ENCODE results near the gene DNAJC5G. TPM values are rescaled to one million over a fixed set of nuclear protein-coding genes. Genes with fewer than 3 reads are reported as not detected.

The DNAJC5G gene
- total RNA-seq, 1 experiment from 2014 or later = not detected

DNA sequence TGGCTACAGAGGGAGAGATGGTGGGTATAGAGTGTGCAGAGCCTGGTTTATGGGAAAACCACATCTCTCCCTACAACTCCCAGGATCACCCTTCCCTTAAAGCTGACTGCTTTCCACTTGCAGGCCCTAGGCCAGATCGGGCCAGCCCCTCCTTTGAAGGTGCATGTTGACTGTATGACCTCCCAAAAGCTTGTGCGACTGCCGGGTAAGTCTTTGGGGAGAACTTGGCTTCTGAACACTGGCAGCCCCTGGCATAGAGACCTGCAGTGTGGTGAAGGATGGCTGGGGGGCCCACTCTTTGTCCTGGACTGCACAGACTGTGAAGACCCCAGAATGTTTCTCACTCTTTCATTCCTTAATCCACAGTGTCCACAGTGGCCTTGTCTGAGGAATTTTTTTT lies 38.6 kb upstream of the DNAJC5G start:
- H2AFZ ChIP-seq = no peak overlapping the region

GRCh38 chr2:27237341-27237945 lies 37.8 kb upstream of the DNAJC5G start:
- no peak for TF ChIP-seq EZH2 (IDR thresholded peaks at IDR 0.05; ENCODE audit: low read depth)
- TF ChIP-seq, protein P1, sequence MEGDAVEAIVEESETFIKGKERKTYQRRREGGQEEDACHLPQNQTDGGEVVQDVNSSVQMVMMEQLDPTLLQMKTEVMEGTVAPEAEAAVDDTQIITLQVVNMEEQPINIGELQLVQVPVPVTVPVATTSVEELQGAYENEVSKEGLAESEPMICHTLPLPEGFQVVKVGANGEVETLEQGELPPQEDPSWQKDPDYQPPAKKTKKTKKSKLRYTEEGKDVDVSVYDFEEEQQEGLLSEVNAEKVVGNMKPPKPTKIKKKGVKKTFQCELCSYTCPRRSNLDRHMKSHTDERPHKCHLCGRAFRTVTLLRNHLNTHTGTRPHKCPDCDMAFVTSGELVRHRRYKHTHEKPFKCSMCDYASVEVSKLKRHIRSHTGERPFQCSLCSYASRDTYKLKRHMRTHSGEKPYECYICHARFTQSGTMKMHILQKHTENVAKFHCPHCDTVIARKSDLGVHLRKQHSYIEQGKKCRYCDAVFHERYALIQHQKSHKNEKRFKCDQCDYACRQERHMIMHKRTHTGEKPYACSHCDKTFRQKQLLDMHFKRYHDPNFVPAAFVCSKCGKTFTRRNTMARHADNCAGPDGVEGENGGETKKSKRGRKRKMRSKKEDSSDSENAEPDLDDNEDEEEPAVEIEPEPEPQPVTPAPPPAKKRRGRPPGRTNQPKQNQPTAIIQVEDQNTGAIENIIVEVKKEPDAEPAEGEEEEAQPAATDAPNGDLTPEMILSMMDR (conservative IDR thresholded peaks at IDR 0.05) = no peak
- H3K36me3 ChIP-seq (ENCODE audit: low read depth) = peaks cover 21% of the 10 kb centered on the region
- H3K27ac ChIP-seq = no peak overlapping the region
- no TSS peak for BruUV-seq (replicated peaks)
- no peak overlapping the region for H3K4me2 ChIP-seq
- H4K20me1 ChIP-seq (ENCODE audit: insufficient read depth) = no peaks in the 10 kb centered on the region
- no peak for DNase-seq
- no peaks in the 10 kb centered on the region for H3F3A ChIP-seq (ENCODE audit: insufficient read depth, low read depth)
- POLR2A ChIA-PET (ENCODE audit: unreplicated experiment) = no interaction called here
- no peaks in the 10 kb centered on the region for H3K9me3 ChIP-seq (ENCODE audit: insufficient read depth, low read depth)
- H3K27me3 ChIP-seq (ENCODE audit: insufficient read depth, low read depth) = no peaks in the 10 kb centered on the region
- intact Hi-C loops (cut with micrococcal nuclease; ENCODE audit: unreplicated experiment) = no loop called here
- no peaks in the 10 kb centered on the region for H3K4me1 ChIP-seq (replicated peaks; ENCODE audit: insufficient read depth)
- CTCF ChIA-PET = no interaction called here
- H2AFZ ChIP-seq = no peak overlapping the region
- H3K4me3 ChIP-seq = no peak overlapping the region
- H3K9me2 ChIP-seq (ENCODE audit: insufficient read depth) = no peaks in the 10 kb centered on the region
- H3K79me2 ChIP-seq (ENCODE audit: low read depth) = no peaks in the 10 kb centered on the region

More for the DNA sequence above, 38.6 kb upstream of the DNAJC5G start:
- ChIA-PET POLR2A (ENCODE audit: unreplicated experiment) (no interaction called here), CTCF (no interaction called here)
- intact Hi-C loops (cut with micrococcal nuclease; ENCODE audit: unreplicated experiment) = no loop called here
- no peak overlapping the region for H3K4me2 ChIP-seq
- no peaks in the 10 kb centered on the region for H3F3A ChIP-seq (ENCODE audit: insufficient read depth, low read depth)
- H3K79me2 ChIP-seq (ENCODE audit: low read depth) = no peaks in the 10 kb centered on the region
- BruUV-seq (replicated peaks) = no TSS peak
- no peak for DNase-seq
- H4K20me1 ChIP-seq (ENCODE audit: insufficient read depth) = no peaks in the 10 kb centered on the region; the same call in 1 of the 2 replicates
- H3K9me3 ChIP-seq (ENCODE audit: insufficient read depth, low read depth) = no peaks in the 10 kb centered on the region
- H3K27me3 ChIP-seq (ENCODE audit: insufficient read depth, low read depth) = no peaks in the 10 kb centered on the region
- H3K36me3 ChIP-seq (ENCODE audit: low read depth) = peaks cover 21% of the 10 kb centered on the region
- H3K9me2 ChIP-seq (ENCODE audit: insufficient read depth) = no peaks in the 10 kb centered on the region
- H3K4me1 ChIP-seq (replicated peaks; ENCODE audit: insufficient read depth) = no peaks in the 10 kb centered on the region
- no peak for TF ChIP-seq EZH2 (IDR thresholded peaks at IDR 0.05; ENCODE audit: low read depth)
- TF ChIP-seq, protein P1 (conservative IDR thresholded peaks at IDR 0.05) = no peak
- no peak overlapping the region for H3K4me3 ChIP-seq
- no peak overlapping the region for H3K27ac ChIP-seq

DNA sequence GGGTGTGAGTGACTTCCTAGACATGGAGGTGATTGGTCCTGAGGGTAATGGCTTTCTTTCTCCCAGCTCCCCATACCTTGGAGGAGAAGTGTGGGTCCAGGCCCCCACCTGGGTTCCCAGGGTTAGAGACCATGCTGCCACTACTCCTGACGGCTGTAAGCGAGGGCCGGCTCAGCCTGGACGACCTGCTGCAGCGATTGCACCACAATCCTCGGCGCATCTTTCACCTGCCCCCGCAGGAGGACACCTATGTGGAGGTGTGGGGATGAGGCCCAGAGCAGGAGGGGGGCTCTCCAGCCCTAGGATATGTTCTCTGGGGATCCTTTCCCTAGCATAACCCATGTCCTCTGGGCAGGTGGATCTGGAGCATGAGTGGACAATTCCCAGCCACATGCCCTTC lies 36.3 kb upstream of the DNAJC5G start:
- Histone ChIP-seq H3K4me3 (no peak overlapping the region), H3F3A (ENCODE audit: insufficient read depth, low read depth) (no peaks in the 10 kb centered on the region; the same call in 1 of the 2 replicates), H3K4me2 (no peak overlapping the region), H3K9me3 (ENCODE audit: insufficient read depth, low read depth) (no peaks in the 10 kb centered on the region), H3K27me3 (ENCODE audit: insufficient read depth, low read depth) (no peaks in the 10 kb centered on the region), H2AFZ (no peak overlapping the region), H3K27ac (no peak overlapping the region), H4K20me1 (ENCODE audit: insufficient read depth) (no peaks in the 10 kb centered on the region), H3K4me1 (replicated peaks; ENCODE audit: insufficient read depth) (no peaks in the 10 kb centered on the region), H3K36me3 (ENCODE audit: low read depth) (peaks cover 12% of the 10 kb centered on the region), H3K79me2 (ENCODE audit: low read depth) (no peaks in the 10 kb centered on the region), H3K9me2 (ENCODE audit: insufficient read depth) (no peaks in the 10 kb centered on the region)
- ChIA-PET CTCF (no interaction called here), POLR2A (ENCODE audit: unreplicated experiment) (no interaction called here)
- no peak for DNase-seq
- BruUV-seq (replicated peaks) = no TSS peak
- TF ChIP-seq, protein P1 (conservative IDR thresholded peaks at IDR 0.05) = no peak
- TF ChIP-seq EZH2 (IDR thresholded peaks at IDR 0.05; ENCODE audit: low read depth) = no peak
- intact Hi-C loops (cut with micrococcal nuclease; ENCODE audit: unreplicated experiment) = no loop called here
